H1 (cell line): Measurements from ENCODE around the gene CCL8.

ENCODE experiments used
- BCL11A ChIP-seq, 2 experiments: IDR thresholded peaks; one replicate each; pipeline ENCODE4 v1.6.1; 2011; ENCODE audit warnings: low read depth in 2 of 2, low read length in 2 of 2, mild to moderate bottlenecking in 2 of 2
- CREB1 ChIP-seq: IDR thresholded peaks from 2 replicates; pipeline ENCODE4 v1.6.1; 2012; ENCODE audit warnings: inconsistent platforms
- EZH2 ChIP-seq: fragments of 200-600 bp; sonication (generic); IDR thresholded peaks from 2 replicates; pipeline ENCODE4 v1.7.1; 2012; ENCODE audit warnings: low read depth, mild to moderate bottlenecking, moderate library complexity, low read length, inconsistent platforms; ENCODE audit not compliant: severe bottlenecking
- POLR2A ChIP-seq, 2 experiments: IDR thresholded peaks; 1 replicate in 1 of 2; 2 replicates in 1 of 2; pipeline ENCODE4 v1.6.1; 2011; ENCODE audit warnings: low read depth in 2 of 2, low read length in 2 of 2, mild to moderate bottlenecking in 2 of 2; ENCODE audit errors: control extremely low read depth in 1 of 2
- TF ChIP-seq, protein P1 (sequence below), 3 experiments: IDR thresholded peaks; 1 replicate in 2 of 3; 2 replicates in 1 of 3; pipeline versions ENCODE4 v1.5.1 to v1.6.1; 2011; ENCODE audit warnings: low read length in 3 of 3, mild to moderate bottlenecking in 3 of 3, inconsistent platforms in 2 of 3, low read depth in 1 of 3, moderate library complexity in 1 of 3; ENCODE audit not compliant: insufficient read depth in 1 of 3; ENCODE audit errors: control extremely low read depth in 1 of 3

DNA sequence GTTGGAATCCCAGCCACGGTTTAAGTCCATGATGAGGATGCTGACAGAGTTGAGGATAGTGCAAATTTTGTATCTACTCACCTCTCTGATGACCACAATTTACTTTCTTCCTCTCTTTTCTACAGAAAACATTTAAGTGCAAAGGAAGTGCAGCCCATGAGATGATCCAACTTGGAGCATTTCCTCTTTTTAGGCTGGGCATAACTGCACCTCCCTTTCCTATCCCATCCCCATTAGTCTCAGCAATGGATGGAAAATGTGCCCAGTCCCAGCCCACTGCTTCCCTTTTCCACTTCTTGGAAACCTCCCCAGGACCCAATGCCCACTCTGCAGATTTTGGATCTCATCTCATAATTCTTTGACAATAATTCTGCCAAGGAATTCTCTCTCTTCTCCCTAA is 16.6 kb upstream of the CCL8 start:
- TF ChIP-seq EZH2, result no peak
- no peak for TF ChIP-seq CREB1
- no peak for TF ChIP-seq BCL11A (IDR thresholded peaks at IDR 0.05; ENCODE audit: low read depth in 2 of 2, low read length in 2 of 2)
- TF ChIP-seq, protein P1, sequence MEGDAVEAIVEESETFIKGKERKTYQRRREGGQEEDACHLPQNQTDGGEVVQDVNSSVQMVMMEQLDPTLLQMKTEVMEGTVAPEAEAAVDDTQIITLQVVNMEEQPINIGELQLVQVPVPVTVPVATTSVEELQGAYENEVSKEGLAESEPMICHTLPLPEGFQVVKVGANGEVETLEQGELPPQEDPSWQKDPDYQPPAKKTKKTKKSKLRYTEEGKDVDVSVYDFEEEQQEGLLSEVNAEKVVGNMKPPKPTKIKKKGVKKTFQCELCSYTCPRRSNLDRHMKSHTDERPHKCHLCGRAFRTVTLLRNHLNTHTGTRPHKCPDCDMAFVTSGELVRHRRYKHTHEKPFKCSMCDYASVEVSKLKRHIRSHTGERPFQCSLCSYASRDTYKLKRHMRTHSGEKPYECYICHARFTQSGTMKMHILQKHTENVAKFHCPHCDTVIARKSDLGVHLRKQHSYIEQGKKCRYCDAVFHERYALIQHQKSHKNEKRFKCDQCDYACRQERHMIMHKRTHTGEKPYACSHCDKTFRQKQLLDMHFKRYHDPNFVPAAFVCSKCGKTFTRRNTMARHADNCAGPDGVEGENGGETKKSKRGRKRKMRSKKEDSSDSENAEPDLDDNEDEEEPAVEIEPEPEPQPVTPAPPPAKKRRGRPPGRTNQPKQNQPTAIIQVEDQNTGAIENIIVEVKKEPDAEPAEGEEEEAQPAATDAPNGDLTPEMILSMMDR (IDR thresholded peaks at IDR 0.05; ENCODE audit: control extremely low read depth in 1 of 3, insufficient read depth in 1 of 3, low read depth in 1 of 3, low read length in 3 of 3), result no peak
- no peak for TF ChIP-seq POLR2A (IDR thresholded peaks at IDR 0.05; ENCODE audit: control extremely low read depth in 1 of 2, low read depth in 2 of 2, low read length in 2 of 2)
